HepG2 (cell line): ENCODE data around the gene GLB1L3.
"Not testable (repeated sequence)": the region's sequence is repeated elsewhere in the genome, so short reads cannot be mapped to it uniquely, and the experiment has no call there.

Source experiments
- CBX5 ChIP-seq: sonication (generic); formaldehyde crosslinking; IDR thresholded peaks from 2 replicates; pipeline ENCODE4 v1.4.0; 2020; ENCODE audit warnings: missing genetic modification reagents, borderline replicate concordance
- CTCF ChIP-seq: sonication (generic); formaldehyde crosslinking; IDR thresholded peaks from 2 replicates; pipeline ENCODE4 v1.5.0; 2020; ENCODE audit warnings: mild to moderate bottlenecking, missing genetic modification reagents, moderate library complexity
- EZH2 ChIP-seq: conservative IDR thresholded peaks from 2 replicates; pipeline ENCODE4 v1.6.1; 2012; ENCODE audit warnings: mild to moderate bottlenecking, low read depth, low read length, moderate library complexity
- ZNF609 ChIP-seq: sonication (generic); formaldehyde crosslinking; IDR thresholded peaks from 2 replicates; pipeline ENCODE4 v1.4.0; 2020; ENCODE audit warnings: mild to moderate bottlenecking, missing genetic modification reagents, borderline replicate concordance

- not testable (repeated sequence) for TF ChIP-seq CTCF (CRISPR knock-in tag); CBX5 (CRISPR knock-in tag); EZH2; ZNF609
Observed at GRCh38 chr11:134281635-134282034, 5.5 kb downstream of the GLB1L3 start.
